Activated CD4-positive, alpha-beta T cell treated with anti-CD3 and anti-CD28 coated beads, Interleukin-2, Interleukin-4, amounts not matched to agents 100 ng/mL and 50 ng/mL, durations not matched to agents 16 hours and 8 hours (primary cell): ENCODE measurements around the gene MET.
A peak's percentile ranks its signal among the peaks of the same experiment; 100 is the strongest.
"Not testable (repeated sequence)": the region's sequence is repeated elsewhere in the genome, so short reads cannot be mapped to it uniquely, and the experiment has no call there.

Source experiments
- DNase-seq: peaks from one replicate; pipeline ENCODE4 v3.0.0-alpha.2; 2020; ENCODE audit warnings: low spot score

MET gene

DNA sequence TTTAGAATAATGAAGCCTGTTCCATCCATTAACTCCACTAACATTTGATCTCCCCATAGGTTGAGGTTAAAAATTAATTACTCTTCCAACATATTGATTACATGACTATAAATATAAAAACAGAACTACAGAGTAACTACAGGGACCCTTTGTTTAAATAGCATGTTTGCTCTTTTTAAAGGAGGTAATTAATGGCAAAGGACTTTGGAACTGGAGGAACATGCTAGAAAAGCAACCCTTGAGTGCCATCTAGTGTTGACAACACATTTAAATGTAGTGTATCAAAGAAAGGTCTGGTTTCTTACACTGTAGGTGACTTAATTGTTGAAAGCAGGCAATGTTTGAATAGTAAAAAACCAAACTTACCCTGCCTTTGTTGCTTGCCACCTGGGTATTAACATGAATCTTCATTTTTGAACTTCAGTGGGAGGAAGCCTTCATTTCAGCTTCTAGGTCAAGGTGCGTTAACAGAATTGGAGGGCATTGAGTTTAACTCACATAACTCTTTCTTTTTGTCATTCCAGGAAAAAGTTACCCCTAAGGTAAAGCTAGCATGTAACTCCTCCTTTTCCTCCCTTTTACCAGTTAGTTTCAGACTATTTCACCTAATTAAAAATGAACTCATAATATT, 137.8 kb downstream of the MET start:
- DNase-seq: peak; percentile 56

DNA sequence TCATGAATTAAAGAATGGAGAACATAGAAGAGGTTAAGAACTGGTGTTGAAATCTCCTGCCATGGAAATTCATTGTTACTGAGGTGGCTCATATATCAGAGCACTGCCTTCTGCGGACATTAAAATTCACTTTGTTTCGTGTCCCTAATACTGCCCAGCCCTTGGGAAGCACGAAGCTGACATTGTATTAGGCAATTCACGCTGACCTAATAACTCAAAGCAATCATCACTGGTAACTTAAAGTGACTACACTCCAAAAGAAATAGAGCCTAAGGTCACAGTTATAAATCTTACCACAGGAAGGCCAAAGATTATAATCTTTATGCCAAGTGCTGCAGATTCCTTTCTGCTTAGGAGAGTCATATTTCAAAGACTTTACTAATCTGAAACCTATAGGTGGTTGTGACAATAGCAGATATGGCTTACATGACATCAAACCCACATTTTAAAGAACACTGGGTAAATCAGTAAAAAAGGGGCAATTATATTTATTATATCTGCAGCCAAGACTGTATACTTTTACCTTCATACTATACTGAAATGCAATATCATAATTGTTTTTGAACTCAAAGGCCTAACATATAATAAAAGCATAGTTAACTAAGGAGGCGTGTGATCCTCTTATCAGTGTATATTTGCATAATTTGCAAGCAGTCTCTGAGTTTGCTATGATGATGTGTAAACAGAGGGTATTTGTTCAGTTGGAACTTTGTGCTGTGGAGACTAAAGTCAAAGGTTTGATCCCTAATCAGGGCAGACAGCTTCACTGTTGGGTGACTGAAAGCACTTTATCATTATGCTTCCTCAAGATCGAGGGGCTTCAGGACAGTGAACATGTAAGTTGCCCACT, 138.5 kb downstream of the MET start:
- no peak for DNase-seq

- DNase-seq: no peak
These were observed 139.8 kb downstream of the MET start for GRCh38 chr7:116811768-116812167.

DNA sequence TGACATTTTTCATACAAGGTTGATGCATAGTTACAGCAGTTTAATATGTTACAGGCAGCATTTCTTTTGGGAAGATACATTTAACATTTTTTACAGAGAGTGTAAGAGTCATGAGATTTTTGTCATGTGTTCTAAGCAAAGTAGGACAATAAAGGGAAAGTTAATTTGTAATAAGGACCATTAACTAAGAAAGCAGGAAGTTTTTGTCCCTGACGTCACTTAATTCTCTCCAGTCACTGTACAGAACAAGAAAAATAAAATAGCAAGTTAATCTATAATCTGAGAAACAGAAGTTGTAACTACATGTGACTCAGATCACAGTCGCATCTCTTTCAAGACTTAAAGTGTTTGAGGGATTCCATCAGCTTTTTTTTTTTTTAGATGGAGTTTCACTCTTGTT, 140.9 kb downstream of the MET start:
- no peak for DNase-seq

DNA sequence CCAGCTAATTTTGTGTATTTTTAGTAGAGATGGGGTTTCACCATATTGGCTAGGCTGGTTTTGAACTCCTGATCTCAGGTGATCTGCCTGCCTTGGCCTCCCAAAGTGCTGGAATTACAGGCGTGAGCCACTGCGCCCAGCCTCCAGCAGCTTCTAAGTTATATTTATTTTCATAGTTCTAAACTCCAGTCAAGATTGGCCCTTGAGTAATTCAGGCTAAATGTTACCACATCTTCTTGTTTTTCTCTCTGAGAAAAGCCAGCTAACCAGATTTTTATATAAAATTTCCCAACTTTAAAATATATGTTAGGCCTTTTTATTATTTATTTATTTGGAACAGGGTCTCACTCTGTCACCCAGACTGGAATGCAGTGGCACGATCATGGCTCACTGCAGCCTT, 141.4 kb downstream of the MET start:
- not testable (repeated sequence) for DNase-seq

DNA sequence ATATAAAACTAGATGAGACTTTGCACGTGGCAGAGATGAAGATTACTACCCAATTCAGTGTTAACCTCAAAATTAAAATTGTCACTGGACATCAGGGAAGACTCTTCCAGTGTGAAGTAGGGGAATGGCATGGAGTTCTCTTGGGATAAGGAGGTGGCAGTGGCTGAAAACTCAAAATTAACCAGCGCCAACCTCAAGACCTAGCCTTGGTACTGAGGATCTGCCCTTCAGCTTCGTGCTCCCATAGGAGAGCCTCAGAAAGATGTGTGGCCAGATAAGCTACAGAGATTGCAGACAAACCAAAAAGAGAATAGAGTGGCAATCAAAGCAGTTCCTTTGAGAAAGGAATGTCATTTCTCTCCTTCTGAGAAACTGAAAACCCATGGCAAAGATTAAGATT, 143.0 kb downstream of the MET start:
- DNase-seq: no peak

DNA sequence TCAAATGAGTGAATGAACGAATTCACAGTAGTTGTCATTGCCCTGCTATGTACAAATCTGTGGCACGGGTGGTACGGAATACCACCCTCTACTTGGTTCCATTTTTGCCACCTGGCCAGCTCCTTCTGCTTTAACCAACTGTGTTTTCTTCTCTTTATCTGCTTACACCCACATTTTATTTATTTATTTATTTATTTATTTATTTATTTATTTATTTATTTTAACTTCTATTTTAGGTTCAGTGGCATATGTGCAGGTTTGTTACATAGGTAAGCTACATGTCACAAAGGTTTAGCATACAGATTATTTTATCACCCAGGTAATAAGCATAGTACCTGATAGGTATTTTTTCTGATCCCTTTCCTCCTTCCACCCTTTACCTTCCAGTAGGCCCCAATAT, 148.2 kb downstream of the MET start:
- DNase-seq: no peak

DNA sequence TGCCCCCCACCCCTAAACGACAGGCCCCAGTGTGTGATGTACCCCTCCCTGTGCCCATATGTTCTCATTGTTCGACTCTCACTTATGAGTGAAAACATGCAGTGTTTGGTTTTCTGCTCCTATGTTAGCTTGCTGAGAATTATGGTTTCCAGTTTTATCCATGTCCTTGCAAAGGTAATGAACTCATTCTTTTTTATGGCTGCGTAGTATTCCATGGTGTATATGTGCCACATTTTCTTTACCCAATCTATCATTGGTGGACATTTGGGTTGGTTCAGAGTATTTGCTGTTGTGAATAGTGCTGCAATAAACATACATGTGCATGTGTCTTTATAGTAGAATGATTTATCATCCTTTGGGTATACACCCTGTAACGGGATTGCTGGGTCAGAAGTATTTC, 149.7 kb downstream of the MET start:
- not testable (repeated sequence) for DNase-seq

GRCh38 chr7:116824449-116824848, 152.5 kb downstream of the MET start:
- DNase-seq: no peak

- no peak for DNase-seq
These were observed 156.3 kb downstream of the MET start for GRCh38 chr7:116828281-116828680.

- no peak for DNase-seq
These were observed 157.0 kb downstream of the MET start for GRCh38 chr7:116829041-116829440.

GRCh38 chr7:116829493-116829892, 157.5 kb downstream of the MET start:
- no peak for DNase-seq

DNA sequence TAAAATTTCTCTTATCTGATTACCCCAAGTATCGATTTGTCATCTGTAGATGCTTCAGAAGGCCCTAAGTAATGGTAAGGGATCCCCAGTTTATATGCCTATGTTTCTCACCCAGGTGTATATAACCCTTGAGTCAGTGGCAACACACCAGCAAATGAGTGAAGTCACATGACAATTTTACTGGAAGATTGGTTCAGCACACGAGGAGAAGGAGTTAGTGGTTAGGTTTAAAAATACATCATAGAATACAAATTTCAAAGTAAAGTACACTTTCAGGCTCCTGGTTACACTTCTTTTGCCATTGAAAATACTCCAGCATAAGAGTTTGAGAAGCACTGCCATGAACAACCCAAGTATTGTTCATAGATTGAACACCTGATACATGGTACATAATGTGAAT, 160.7 kb downstream of the MET start:
- DNase-seq: no peak

DNA sequence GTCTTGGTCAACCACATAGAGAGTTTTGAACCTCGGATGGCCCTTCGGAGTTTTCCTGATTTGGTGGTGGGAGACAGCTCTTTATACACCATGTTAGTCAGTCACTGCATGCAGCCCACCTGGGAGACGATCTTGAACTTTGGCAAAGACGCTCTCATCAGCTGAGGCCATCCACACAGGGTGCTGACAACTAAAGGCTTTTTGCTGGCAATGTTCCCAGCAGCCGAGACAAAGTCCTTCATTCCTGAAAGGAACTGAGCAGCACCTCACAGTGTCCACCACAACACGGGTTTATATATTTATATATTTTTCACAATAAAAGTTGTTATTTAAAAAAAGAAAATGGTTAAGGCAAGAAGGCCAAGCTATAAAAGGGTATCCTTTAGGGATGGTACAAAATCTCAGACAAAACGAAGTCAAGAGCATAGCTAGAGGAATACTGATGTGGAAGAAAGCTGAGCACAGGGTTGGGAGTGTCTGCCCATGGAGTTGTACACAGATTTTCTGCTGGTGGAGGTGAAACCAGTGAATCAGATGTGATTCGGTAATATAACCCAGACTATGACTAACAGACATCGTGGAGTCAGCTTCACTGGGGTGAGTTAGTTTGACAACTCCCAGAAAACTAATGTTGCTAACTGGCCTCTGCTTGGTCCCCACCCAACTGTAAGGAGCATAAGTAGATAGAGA, 163.0 kb downstream of the MET start:
- no peak for DNase-seq

- no peak for DNase-seq
These were observed 164.1 kb downstream of the MET start for GRCh38 chr7:116836048-116836447.

DNA sequence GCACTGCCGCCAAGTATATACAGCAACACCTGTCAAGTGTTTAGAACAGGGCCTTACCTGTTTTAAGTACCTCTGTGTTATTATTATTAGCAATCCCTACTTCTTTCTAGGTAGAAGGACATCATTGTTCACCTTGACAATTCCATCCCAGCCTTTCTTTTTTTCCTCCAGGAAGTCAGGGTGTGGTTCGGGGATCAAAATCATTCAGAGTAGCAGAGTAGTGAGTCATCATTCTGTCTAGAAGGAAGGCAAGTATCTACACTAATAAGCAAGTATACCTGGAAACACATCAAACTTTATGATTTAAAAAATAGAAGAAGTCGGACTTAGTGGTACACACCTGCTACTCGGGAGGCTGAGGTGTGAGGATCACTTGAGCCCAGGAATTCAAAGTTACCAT, 164.9 kb downstream of the MET start:
- DNase-seq: no peak

GRCh38 chr7:116837586-116837985, 165.6 kb downstream of the MET start:
- DNase-seq: no peak

GRCh38 chr7:116840256-116840655, 168.3 kb downstream of the MET start:
- no peak for DNase-seq

DNA sequence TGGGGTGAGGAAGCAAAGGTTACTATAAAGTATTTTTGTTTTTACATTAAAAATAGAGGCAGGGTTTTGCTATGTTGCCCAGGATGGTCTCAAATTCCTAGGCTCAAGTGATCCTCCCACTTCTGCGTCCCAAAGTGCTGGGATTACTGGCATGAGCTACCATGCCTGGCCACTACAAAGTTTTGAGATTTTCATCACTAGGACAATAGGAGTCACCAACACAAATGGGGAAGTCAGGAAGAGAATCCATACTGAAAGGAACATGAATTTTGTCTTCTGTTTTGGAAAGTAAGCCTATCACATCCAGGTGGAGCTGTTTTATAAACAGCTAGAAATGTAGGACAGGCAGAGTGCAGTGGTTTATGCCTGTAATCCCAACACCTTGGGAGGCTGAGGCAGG, 170.4 kb downstream of the MET start:
- DNase-seq: no peak

GRCh38 chr7:116843378-116843777, 171.4 kb downstream of the MET start:
- no peak for DNase-seq
